Stimulated activated CD4-positive, alpha-beta T cell treated with anti-CD3 and anti-CD28 coated beads, Interleukin-4, amount 100 ng/mL, for 24 hours (primary cell): Measurements from ENCODE around the gene SSRP1.
A peak's percentile ranks its signal among the peaks of the same experiment; 100 is the strongest.
"Not testable (repeated sequence)": the region's sequence is repeated elsewhere in the genome, so short reads cannot be mapped to it uniquely, and the experiment has no call there.

Experiments used
- DNase-seq: peaks from one replicate; pipeline ENCODE4 v3.0.0-alpha.2; 2020

SSRP1 gene

GRCh38 chr11:57358991-57359390 lies 23.3 kb upstream of the SSRP1 start:
- DNase-seq = no peak

DNA sequence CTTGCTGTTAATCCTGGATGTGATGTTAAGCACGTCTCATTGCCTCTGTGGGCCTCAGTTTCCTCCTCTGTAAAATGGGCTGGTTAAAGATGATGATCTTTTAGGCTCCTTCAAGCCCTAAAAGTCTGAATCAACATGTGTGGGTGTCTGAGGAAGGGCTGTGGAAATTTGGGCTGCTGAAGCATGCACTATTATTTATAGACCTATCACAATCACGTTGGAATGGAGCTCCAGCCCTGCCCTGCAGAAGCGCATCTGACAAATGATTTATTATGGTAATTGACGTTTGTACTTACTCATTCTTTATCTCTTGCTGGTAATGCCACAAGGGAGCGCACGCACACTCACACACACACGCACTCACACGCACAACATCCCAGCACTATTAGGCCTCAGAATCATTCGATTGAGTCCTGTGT lies 22.9 kb upstream of the SSRP1 start:
- no peak for DNase-seq

GRCh38 chr11:57357856-57358255 lies 22.2 kb upstream of the SSRP1 start:
- DNase-seq = no peak

DNA sequence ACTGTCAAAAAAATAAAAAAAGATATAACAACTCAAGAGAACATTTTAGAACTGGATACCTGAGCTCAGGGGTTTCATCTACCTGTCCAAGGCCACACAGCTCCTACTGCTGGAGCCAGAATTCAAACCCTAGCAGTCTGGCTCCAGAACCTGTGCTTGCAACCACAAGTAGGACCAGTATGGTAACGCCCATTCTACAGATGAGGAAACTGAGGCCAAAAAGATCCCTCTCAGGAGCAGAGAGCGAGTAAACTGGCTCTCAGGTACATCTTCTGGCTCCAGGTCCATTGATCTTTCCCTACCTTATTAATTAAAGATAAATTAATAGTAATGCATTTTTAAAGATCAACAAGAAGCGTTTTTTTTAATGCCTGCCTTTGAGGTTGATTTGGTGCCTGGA lies 21.6 kb upstream of the SSRP1 start:
- no peak for DNase-seq

DNA sequence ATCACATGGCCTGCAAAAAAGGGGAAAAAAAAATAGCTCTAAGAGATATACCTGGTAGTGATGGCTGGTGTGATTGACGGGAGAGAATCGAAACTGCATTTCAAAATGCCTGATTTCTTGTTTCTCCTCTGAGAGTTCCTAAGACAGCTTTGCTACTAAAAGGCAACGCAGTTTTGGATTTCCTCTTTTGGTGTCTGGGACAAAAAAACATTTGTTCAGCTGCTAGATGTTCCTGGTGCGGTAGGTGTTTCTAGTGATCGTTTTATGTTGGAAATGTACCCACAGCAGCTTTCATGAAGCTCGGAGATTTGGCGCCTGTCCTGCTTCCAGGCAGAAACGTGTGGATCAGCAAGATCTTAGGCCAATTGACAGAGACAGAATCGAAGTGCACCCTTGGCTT lies 20.6 kb upstream of the SSRP1 start:
- no peak for DNase-seq

DNA sequence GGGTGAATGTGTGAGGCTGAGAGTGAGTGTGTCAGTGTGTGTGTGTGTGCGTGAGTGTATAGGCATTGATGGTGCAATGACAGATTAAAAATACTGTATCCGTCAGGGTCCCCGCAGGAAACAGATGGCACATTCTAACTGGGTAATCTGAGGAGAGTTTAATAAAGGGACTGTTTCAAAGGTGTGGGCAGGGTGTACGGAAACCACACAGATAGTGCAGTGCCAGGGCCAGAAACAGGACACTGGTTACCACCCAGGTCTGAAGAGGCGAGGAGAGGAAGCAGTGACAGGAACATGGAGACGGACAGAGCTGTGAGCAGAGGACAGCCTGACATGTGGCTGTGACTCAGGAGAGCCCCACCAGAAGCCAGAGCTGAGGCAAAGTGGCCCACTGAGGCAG lies 19.0 kb upstream of the SSRP1 start:
- no peak for DNase-seq

- no peak for DNase-seq
Observed at GRCh38 chr11:57353852-57354251, 18.2 kb upstream of the SSRP1 start.

GRCh38 chr11:57353446-57353845 lies 17.8 kb upstream of the SSRP1 start:
- no peak for DNase-seq

- no peak for DNase-seq
Observed at GRCh38 chr11:57353036-57353435, 17.3 kb upstream of the SSRP1 start.

DNA sequence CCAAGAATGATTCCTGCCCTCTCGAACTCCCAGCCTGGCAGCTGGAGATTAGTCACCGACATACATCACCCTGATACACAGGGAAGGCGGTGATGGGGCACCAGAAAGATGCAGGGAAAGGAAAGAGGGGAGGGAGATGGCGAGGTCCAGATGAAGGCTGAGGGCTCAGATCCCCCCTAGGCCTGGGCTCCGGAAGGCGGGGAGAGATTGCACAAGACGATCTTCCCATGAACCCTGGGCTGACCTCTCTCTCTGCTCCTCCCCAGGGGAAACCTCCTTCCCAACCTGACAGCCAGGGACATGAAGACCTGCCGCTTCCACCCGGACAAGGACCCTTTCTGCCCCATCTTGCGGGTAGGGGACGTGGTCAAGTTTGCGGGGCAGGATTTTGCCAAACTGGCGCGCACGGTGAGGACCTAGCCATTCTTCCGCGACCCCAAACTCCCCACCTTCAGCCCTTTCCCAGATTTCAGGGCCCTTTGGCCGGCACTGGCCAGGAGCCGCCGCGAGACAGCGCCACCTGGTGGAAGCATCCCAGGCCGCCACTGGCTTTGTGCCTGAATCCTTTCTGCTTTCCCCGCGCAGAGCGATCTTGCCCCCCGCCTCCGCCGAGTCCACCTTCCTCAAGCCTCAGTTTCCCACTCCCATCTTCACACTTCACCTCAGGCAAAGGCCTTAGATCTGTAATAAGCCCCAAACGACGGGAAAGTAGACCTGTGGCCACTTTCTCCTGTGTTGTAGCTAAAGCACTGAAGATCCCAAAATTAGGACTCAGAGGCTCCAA lies 14.0 kb upstream of the SSRP1 start:
- peak; percentile 67 for DNase-seq

DNA sequence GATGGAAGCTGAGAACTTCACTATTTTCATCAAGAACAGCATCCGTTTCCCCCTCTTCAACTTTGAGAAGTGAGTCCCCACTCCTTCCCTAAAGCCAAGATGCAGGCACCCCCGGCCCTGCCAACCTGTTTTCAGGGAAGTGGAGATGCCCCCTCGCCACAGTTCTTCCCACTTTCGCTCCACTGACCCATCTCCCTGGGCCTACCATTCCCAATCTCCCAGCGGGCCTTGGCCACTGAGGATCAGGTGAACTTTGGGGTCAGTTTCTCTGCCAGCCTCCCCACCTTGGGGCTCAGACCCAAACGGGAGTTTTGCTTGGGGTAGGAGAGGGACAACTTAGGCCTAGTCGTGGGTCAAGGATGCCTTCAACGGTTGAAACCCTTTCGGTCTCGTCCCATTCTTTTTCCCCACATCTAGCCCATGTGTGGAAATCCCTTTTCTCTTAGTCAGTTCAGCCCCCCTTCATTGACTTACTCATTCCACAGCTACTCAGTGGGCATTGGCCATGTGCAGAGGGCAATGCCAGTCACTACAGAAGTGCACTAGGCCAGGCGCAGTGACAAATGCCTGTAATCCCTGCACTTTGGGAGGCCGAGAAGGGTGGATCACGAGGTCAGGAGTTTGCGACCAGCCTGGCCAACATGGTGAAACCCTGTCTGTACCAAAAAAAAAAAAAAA lies 13.1 kb upstream of the SSRP1 start:
- DNase-seq = no peak

DNA sequence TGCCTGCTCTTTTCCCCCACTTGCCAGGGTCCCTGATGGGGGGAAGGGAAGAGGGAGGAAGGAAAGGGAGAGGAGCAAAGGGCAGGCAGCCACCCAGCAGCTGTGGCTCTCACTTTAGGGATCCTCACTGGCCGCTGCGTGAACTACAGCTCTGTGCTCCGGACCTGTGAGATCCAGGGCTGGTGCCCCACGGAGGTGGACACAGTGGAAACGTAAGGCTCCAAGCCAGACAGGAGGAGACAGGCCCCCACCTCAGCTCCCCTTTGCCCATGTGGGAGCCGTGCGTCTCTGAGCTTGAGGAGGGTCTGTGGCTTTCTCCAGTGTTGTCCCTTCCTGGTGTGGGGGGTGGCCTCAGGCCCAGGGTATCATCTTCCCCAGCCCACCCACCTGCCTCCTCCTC lies 12.4 kb upstream of the SSRP1 start:
- DNase-seq = no peak

DNA sequence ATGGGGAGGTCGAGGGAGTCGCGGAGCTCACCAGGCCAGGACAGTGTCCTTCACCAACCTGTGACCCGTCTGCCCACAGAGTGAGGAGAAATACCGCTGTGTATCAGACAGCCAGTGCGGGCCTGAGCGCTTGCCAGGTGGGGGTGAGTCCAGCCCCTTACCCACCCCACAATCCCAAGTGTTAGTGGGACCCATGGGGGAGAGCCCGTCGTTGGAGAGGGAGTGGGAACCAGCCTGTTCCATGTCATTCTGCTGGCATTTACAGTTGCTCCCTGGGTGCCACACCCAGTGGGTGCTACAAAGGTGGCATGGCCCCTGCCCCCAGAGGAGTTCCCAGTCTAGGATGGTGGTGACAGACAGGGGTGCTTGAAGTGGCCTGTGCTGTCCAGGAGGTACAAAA lies 11.6 kb upstream of the SSRP1 start:
- DNase-seq = no peak

GRCh38 chr11:57345555-57346211 lies 10.0 kb upstream of the SSRP1 start:
- peak; percentile 80 for DNase-seq

- no peak for DNase-seq
Observed at GRCh38 chr11:57344826-57345225, 9.1 kb upstream of the SSRP1 start.

GRCh38 chr11:57343825-57344224 lies 8.1 kb upstream of the SSRP1 start:
- DNase-seq = no peak

GRCh38 chr11:57342702-57343101 lies 7.0 kb upstream of the SSRP1 start:
- no peak for DNase-seq

- no peak for DNase-seq
Observed at GRCh38 chr11:57341250-57341808, 5.6 kb upstream of the SSRP1 start.

DNA sequence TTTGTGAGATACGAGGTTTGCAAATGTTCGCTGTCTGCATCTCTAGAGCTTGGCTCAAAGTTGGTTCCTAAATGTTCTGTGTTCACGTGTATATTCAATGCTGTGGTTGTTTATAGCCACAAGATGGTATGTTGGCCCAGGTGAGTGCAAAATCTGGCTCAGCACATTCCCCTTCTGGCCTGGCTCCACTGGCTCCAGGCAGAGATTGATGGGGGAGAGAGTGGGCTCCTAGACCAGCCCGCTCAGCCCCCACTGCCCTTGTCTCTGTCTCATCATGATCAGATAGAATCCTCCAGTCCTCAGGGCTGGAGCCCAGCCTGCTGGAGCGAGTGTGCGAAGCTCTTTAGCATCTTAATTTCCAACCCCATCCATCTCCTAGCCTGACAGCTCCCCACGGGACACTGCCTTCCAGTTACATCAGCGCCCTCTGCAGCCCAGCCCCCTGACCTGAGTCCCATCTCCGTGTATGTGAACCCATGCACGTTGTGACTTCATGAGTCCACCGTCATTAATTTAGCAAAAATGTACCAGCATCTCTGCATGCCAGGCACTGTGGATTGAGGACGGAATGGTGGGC lies 4.4 kb upstream of the SSRP1 start:
- DNase-seq = no peak

DNA sequence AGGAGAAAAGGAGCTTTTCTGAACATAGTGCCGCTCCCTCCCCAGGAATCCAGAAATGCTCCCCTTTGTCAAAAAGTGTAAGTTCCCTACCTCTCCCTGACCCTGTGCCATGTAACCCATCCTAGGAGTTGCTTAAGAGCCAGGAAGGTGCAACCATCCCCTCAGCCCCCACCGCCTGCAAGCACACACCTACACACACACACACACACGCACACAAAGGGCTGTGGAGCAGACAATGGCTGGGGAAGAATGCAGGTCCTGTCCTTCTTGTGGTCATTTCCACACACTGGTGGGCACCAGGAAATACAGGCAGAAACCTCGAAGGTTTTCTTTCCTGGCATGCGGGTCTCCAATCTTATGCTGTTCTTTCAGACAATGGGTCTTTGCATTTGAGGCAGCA lies 3.6 kb upstream of the SSRP1 start:
- no peak for DNase-seq

DNA sequence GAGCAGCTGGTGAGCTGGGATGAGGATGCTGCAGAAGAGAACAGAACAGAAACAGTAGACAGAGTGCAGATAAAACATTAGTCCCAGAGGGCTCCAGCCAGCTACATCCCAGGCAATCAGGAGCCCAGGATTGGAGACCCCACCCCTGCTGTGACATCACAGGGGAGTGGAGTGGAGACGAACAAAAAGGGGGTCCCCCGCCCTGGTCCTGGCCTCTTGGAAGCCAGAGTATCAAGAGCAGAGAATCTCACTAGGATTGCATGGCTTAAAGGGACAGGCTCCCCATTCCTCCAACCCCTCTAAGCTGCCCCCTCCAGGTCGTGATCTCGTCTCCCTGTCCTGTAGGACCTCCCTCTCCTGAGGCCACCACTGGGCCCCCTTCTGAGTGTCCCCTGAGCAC lies 2.5 kb upstream of the SSRP1 start, which contains the start of gene P2RX3:
P2RX3 (plus strand) TSS at position 211 of the 400 bp plus-strand sequence. CDS start 199 bp downstream, outside the sequence.
- DNase-seq = no peak

GRCh38 chr11:57336856-57337255 lies 1.2 kb upstream of the SSRP1 start:
- DNase-seq = not testable (repeated sequence)

- DNase-seq = peak; percentile 20
Observed at GRCh38 chr11:57336111-57336666, 497 bp upstream of the SSRP1 start.
